OCI-LY3 (cell line): Measurements from ENCODE around the gene ZNF697.
A peak's percentile ranks its signal among the peaks of the same experiment; 100 is the strongest.
"Not testable (repeated sequence)": the region's sequence is repeated elsewhere in the genome, so short reads cannot be mapped to it uniquely, and the experiment has no call there.

Experiments used
- H2AFZ ChIP-seq: fragments of 200-600, 300-600 bp; shearing (Covaris generic); 2 replicates; pipeline ENCODE4 v1.6.0; 2014; ENCODE audit warnings: antibody characterized with exemption, low read depth, low read length
- H3K27ac ChIP-seq: fragments of 200-600, 300-600 bp; sonication (generic); 2 replicates; pipeline ENCODE4 v1.5.1; 2014; ENCODE audit warnings: mild to moderate bottlenecking, low read length, moderate library complexity, mixed read lengths
- H3K27me3 ChIP-seq: fragments of 200-600, 300-600 bp; sonication (generic); 2 replicates; pipeline ENCODE4 v1.6.1; 2014; ENCODE audit warnings: low read depth, low read length, mixed read lengths
- H3K36me3 ChIP-seq: fragments of 200-600, 300-600 bp; sonication (generic); replicated peaks from 2 replicates; pipeline ENCODE3; 2014; ENCODE audit warnings: low read depth, low read length, mixed read lengths
- H3K4me1 ChIP-seq: fragments of 300-600, 200-600 bp; sonication (generic); 2 replicates; pipeline ENCODE4 v1.6.1; 2014; ENCODE audit warnings: low read length, mixed read lengths
- H3K4me2 ChIP-seq: fragments of 200-600, 300-600 bp; sonication (generic); 2 replicates; pipeline ENCODE4 v1.6.1; 2014; ENCODE audit warnings: low read length, mixed read lengths
- H3K4me3 ChIP-seq: fragments of 300-600, 200-600 bp; sonication (generic); 2 replicates; pipeline ENCODE4 v1.5.1; 2014; ENCODE audit warnings: antibody characterized with exemption, mild to moderate bottlenecking, low read length, moderate library complexity
- H3K79me2 ChIP-seq: fragments of 300-600, 200-600 bp; shearing (Covaris generic); 2 replicates; pipeline ENCODE4 v1.6.1; 2014; ENCODE audit warnings: mild to moderate bottlenecking, low read length, mixed read lengths
- H3K9ac ChIP-seq: fragments of 300-600, 200-600 bp; shearing (Covaris generic); 2 replicates; pipeline ENCODE4 v1.6.0; 2014; ENCODE audit warnings: mild to moderate bottlenecking, low read length, moderate library complexity
- H3K9me3 ChIP-seq: fragments of 200-600, 300-600 bp; shearing (Covaris generic); 2 replicates; pipeline ENCODE4 v1.6.1; 2014; ENCODE audit warnings: low read length, mixed read lengths; ENCODE audit not compliant: insufficient read depth
- H4K20me1 ChIP-seq: fragments of 200-600, 300-600 bp; sonication (generic); 2 replicates; pipeline ENCODE4 v1.6.1; 2016; ENCODE audit warnings: low read length, mixed read lengths; ENCODE audit not compliant: insufficient read depth
- CTCF ChIP-seq: fragments of 200-600, 300-600 bp; sonication (generic); IDR thresholded peaks from 2 replicates; pipeline ENCODE4 v1.5.1; 2014; ENCODE audit warnings: antibody characterized with exemption, low read length, low read depth
- EZH2phosphoT487 ChIP-seq: fragments of 200-600 bp; shearing (Covaris generic); IDR thresholded peaks from 2 replicates; pipeline ENCODE4 v1.6.1; 2018; ENCODE audit warnings: antibody characterized with exemption, mixed run types, low read depth

The ZNF697 gene

DNA sequence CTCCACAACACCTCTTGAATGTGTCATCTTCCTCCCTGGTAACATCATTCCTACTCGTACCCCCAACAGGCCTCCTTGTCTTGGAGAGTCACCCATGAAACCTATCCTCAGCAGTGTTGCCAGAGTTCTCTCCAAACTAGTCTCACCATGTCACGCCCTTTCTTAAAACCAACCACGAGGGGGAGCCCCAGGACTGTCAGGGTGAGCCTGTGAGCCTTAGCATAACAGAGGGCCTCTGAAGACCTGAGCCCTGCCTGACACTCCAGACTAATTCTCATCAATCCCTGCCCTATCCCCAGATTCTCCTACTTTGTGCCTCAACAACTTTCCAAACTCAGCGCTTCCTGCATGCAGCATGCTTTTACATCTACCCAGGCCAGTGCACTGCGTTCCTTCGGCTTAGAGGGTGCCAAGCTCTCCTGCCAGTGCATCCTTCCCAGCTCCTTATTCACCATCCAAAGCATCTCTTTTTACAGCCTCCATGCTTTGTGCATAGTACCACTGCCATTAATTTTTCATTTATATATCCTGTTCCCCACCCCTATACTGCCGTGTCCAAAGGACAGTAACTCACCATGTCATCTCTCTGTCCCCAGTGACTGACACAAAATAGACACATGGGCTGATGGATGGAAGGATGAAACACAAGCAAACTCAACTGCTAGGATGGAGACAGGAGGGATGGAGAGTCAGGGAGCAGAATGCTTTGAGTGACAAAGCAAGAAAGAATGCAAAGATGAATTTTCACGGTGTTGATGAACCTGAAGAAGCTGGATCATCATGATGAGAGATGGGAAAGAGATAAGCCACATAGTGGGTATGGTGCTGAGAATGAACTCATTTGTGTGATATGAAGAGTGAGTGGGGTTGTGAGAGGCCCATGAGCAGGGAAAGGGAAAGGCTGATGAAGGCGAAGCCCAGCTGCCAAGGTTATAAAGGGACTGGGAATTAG, 34.0 kb downstream of the ZNF697 start:
- no peak overlapping the region for H3K4me3 ChIP-seq
- no peak overlapping the region for H3K4me2 ChIP-seq
- no peak overlapping the region for H3K9ac ChIP-seq
- no peak overlapping the region for H2AFZ ChIP-seq
- H3K4me1 ChIP-seq, result peaks cover 73% of the 10 kb centered on the region
- H4K20me1 ChIP-seq, result no peaks in the 10 kb centered on the region
- no peaks in the 10 kb centered on the region for H3K9me3 ChIP-seq
- no peaks in the 10 kb centered on the region; the same call in 1 of the 2 replicates for H3K27me3 ChIP-seq
- H3K79me2 ChIP-seq, result no peaks in the 10 kb centered on the region
- no peaks in the 10 kb centered on the region for H3K36me3 ChIP-seq
- H3K27ac ChIP-seq, result no peak overlapping the region
- peak; percentile 80 for TF ChIP-seq CTCF
- no peak for TF ChIP-seq EZH2phosphoT487

DNA sequence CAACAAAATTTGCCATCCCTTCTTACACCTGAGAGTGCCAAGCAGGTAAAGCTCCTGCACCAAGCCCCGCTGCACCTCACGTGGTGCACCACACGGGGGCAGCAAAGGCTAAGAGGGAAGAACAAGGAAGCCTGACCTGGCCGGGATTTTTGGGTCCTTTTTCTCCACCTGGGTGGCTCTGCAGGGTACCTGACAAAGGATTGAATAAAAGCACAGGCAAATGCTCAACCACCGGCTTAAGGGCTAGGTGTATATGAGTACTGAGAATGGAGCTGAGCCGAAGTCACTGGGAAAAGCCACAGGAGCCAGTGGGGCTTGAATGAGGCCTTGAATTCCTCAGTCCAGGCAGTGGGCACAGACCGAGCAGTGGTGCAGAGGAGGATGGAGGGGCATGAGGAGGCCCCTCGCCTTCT, 36.4 kb downstream of the ZNF697 start:
- Histone ChIP-seq H3K27me3 (no peaks in the 10 kb centered on the region; the same call in 1 of the 2 replicates), H3K4me3 (peak overlapping the region; percentile 56), H3K9me3 (no peaks in the 10 kb centered on the region), H3K4me1 (peaks cover 69% of the 10 kb centered on the region), H2AFZ (peak overlapping the region; percentile 36; the same call in 1 of the 2 replicates), H3K79me2 (no peaks in the 10 kb centered on the region), H3K36me3 (no peaks in the 10 kb centered on the region), H4K20me1 (no peaks in the 10 kb centered on the region), H3K9ac (no peak overlapping the region; the same call in 1 of the 2 replicates), H3K27ac (no peak overlapping the region), H3K4me2 (peak overlapping the region; percentile 82)
- no peak for TF ChIP-seq EZH2phosphoT487
- TF ChIP-seq CTCF, result peak; percentile 99

- H3K9ac ChIP-seq, H4K20me1 ChIP-seq, H3K27ac ChIP-seq, H3K36me3 ChIP-seq, H3K79me2 ChIP-seq, H2AFZ ChIP-seq, H3K4me3 ChIP-seq, H3K27me3 ChIP-seq, H3K9me3 ChIP-seq: not testable (repeated sequence)
- peaks cover 48% of the 10 kb centered on the region for H3K4me1 ChIP-seq
- H3K4me2 ChIP-seq, result peak overlapping the region; percentile 45; the same call in 1 of the 2 replicates
Observed at GRCh38 chr1:119608816-119609215, 39.2 kb downstream of the ZNF697 start.

GRCh38 chr1:119607087-119607807, 40.8 kb downstream of the ZNF697 start:
- H3K27ac ChIP-seq, H4K20me1 ChIP-seq, H3K9me3 ChIP-seq, H3K79me2 ChIP-seq, H3K9ac ChIP-seq, H2AFZ ChIP-seq, H3K27me3 ChIP-seq, H3K36me3 ChIP-seq, H3K4me3 ChIP-seq: not testable (repeated sequence)
- Histone ChIP-seq H3K4me1 (peaks cover 51% of the 10 kb centered on the region), H3K4me2 (peak overlapping the region; percentile 13)
